Kidney (tissue), 14 donors: Measurements from ENCODE around the gene WDFY2. TPM values are rescaled to one million over a fixed set of nuclear protein-coding genes. Genes with fewer than 3 reads are reported as not detected.

Source experiments
- DNase-seq, 5 donors: peaks; one replicate each; pipeline ENCODE4 v3.0.0-alpha.2; 2013 to 2020
- FAIRE-seq: peaks from 2 replicates; lab custom pipeline; 2012; peaks lifted over from hg19 to GRCh38; lab: Jason Lieb, UNC
- H3K27ac ChIP-seq, 2 donors: one replicate each; pipeline ENCODE4 v1.7.0; 2013; ENCODE audit warnings: low read depth in 2 of 2, low read length in 2 of 2, inconsistent platforms in 1 of 2
- H3K27me3 ChIP-seq: one replicate; pipeline ENCODE4 v1.7.1; 2013; ENCODE audit warnings: low read length, inconsistent platforms; ENCODE audit not compliant: control insufficient read depth, insufficient read depth
- H3K36me3 ChIP-seq, 3 donors: one replicate each; pipeline versions ENCODE4 v1.7.0 to v1.7.1; 2013; ENCODE audit warnings: low read length in 3 of 3, control low read depth in 1 of 3, inconsistent platforms in 1 of 3; ENCODE audit not compliant: insufficient read depth in 3 of 3, control insufficient read depth in 2 of 3
- H3K4me1 ChIP-seq, 3 donors: one replicate each; pipeline versions ENCODE4 v1.7.0 to v1.7.1; 2013; ENCODE audit warnings: low read length in 3 of 3, inconsistent platforms in 1 of 3, low read depth in 1 of 3; ENCODE audit not compliant: control insufficient read depth in 2 of 3, insufficient read depth in 2 of 3
- H3K4me3 ChIP-seq, 3 donors: one replicate each; pipeline versions ENCODE4 v1.7.0 to v1.8.1; 2013; ENCODE audit warnings: low read length in 3 of 3, control low read depth in 1 of 3, inconsistent platforms in 1 of 3
- H3K9ac ChIP-seq, 3 donors: one replicate each; pipeline versions ENCODE4 v1.7.0 to v1.7.1; 2013; ENCODE audit warnings: low read length in 3 of 3, control low read depth in 1 of 3, inconsistent platforms in 1 of 3
- H3K9me3 ChIP-seq, 3 donors: one replicate each; pipeline versions ENCODE4 v1.7.0 to v1.7.1; 2013; ENCODE audit warnings: low read length in 3 of 3, control low read depth in 1 of 3, inconsistent platforms in 1 of 3; ENCODE audit not compliant: control insufficient read depth in 2 of 3, insufficient read depth in 1 of 3
- intact Hi-C: fragments of 100-400 bp; cut with DNase I; formaldehyde crosslinking; loops from one replicate; pipeline ENCODE4 v1.11.1; 2022
- polyA plus RNA-seq: library from polyadenylated mRNA; stranded (reverse); fragments of 350-450 nt; fragmentation: Illumina TruSeq; extraction: RNeasy Lipid Tissue Mini Kit (QIAGEN cat#74804); gene quantifications from one replicate; pipeline ENCODE4 v1.2.3, GENCODE V29; 2014; ENCODE audit warnings: low read depth, low replicate concordance; ENCODE audit not compliant: insufficient read depth
- total RNA-seq: library from RNA; stranded (reverse); fragmentation: NEBNext Ultra II Directional; extraction: Animal tissue kit (Norgen Biotek cat#: 25700); gene quantifications from one replicate; pipeline ENCODE4 v1.2.1, GENCODE V29; 2021
- TF ChIP-seq, protein P1 (sequence below): IDR thresholded peaks from 3 replicates; pipeline ENCODE4 v1.5.1; 2012; ENCODE audit warnings: mild to moderate bottlenecking, moderate library complexity, borderline replicate concordance; ENCODE audit not compliant: insufficient read depth; ENCODE audit errors: extremely low read depth
- donor health status: control.
- donor health status: control.
- donor health status: control.
- donor health status: control.
- donor health status: control.
- donor health status: DM: yes; HTN: yes; CAD: no.
- donor health status: Normal renal cell carcinoma (clear cell type).

WDFY2 gene
- total and polyA plus RNA-seq, 2 donors from 2014 or later = 4.8 to 13.0 TPM

GRCh38 chr13:51814071-51814470 lies 229.8 kb downstream of the WDFY2 start:
- no peak overlapping the region for H3K27ac ChIP-seq
- H3K9ac ChIP-seq = no peak overlapping the region
- TF ChIP-seq, protein P1, sequence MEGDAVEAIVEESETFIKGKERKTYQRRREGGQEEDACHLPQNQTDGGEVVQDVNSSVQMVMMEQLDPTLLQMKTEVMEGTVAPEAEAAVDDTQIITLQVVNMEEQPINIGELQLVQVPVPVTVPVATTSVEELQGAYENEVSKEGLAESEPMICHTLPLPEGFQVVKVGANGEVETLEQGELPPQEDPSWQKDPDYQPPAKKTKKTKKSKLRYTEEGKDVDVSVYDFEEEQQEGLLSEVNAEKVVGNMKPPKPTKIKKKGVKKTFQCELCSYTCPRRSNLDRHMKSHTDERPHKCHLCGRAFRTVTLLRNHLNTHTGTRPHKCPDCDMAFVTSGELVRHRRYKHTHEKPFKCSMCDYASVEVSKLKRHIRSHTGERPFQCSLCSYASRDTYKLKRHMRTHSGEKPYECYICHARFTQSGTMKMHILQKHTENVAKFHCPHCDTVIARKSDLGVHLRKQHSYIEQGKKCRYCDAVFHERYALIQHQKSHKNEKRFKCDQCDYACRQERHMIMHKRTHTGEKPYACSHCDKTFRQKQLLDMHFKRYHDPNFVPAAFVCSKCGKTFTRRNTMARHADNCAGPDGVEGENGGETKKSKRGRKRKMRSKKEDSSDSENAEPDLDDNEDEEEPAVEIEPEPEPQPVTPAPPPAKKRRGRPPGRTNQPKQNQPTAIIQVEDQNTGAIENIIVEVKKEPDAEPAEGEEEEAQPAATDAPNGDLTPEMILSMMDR = no peak
- H3K9me3 ChIP-seq = no peaks in the 10 kb centered on the region
- H3K36me3 ChIP-seq = no peaks in the 10 kb centered on the region
- peaks cover 0 to 8% (median 5%) of the 10 kb centered on the region in 3 donors for H3K4me1 ChIP-seq
- DNase-seq (no peak), FAIRE-seq (no peak)
- H3K4me3 ChIP-seq = no peak overlapping the region
- no peaks in the 10 kb centered on the region for H3K27me3 ChIP-seq
- intact Hi-C loops = no loop called here

DNA sequence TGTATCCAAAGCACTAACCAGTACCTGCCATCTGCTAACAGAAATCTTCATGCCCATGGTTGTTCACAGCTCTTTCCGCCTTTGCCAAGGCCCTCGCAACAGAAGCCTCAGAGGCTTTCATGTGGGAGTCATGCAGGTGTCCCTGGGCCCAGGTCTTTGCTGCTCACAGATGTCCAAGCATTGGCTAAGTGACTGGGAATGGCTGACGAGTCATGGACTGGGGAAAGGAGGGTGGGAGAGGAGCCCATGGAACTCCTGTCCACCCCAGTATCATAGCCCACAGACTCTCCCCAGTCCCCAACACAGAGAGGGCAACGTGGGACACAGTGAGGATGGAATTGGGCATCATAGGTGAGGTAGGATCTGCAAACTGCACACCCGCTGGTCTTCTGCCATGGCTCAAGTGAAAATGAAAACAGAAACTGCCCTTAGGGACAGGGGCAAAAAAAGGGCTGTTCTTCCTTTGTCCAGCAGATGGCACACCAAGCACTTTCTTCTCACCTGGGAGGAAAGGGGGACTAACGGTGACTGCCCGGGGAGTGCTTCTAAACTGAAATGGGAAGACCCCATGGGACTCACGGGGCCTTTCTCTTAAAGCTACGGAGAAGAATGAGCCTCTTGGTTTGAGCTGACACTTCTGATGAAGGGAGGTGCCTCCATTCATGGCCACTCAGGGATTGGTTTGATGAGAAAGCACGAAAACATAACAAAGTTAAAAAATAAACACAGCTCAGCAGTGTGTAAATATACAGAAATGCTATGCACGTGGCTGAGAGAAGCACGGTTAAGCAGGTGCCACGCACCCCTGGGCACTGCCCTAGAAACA lies 230.8 kb downstream of the WDFY2 start:
- Histone ChIP-seq H3K36me3 (no peaks in the 10 kb centered on the region), H3K9ac (peak overlapping the region in 1 of 3 donors; percentile 65), H3K4me1 (peaks cover 0 to 8% (median 5%) of the 10 kb centered on the region in 3 donors), H3K4me3 (peak overlapping the region; percentile 1 to 64 (median 48)), H3K27me3 (no peaks in the 10 kb centered on the region), H3K9me3 (no peaks in the 10 kb centered on the region), H3K27ac (no peak overlapping the region)
- intact Hi-C loops = no loop called here
- FAIRE-seq (no peak), DNase-seq (peak in 4 of 5 donors; percentile 69 to 84 (median 77))
- TF ChIP-seq, protein P1 = peak; percentile 77

DNA sequence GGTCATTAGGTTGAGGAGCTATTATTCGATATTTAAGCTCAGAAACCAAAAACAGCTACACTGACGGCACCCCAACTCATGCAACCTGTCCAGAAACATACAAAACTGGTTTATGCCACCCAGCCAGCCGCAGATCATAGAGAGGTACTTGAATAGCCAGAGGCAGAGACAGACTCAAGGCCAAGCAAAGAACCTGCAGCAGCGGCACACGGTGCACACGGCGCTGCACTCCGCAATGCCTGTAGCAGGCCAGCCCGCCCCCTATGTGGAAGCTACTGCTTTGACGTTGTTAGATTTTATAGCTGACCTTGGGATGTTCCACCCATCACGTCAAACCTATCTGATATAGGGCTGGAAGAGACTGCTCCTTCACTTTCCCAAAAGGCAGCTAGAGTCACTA lies 231.6 kb downstream of the WDFY2 start:
- no peaks in the 10 kb centered on the region for H3K27me3 ChIP-seq
- H3K9me3 ChIP-seq = no peaks in the 10 kb centered on the region
- H3K4me3 ChIP-seq = peak overlapping the region in 1 of 3 donors; percentile 64
- FAIRE-seq (no peak), DNase-seq (no peak)
- no peaks in the 10 kb centered on the region for H3K36me3 ChIP-seq
- H3K9ac ChIP-seq = peak overlapping the region in 1 of 3 donors; percentile 65
- TF ChIP-seq, protein P1 = no peak
- intact Hi-C loops = no loop called here
- peaks cover 0 to 8% (median 5%) of the 10 kb centered on the region in 3 donors for H3K4me1 ChIP-seq
- no peak overlapping the region for H3K27ac ChIP-seq
